Uterus (tissue), 4 donors: ENCODE results near the gene E2F7. TPM values are rescaled to one million over a fixed set of nuclear protein-coding genes. Genes with fewer than 3 reads are reported as not detected.

Experiments used
- DNase-seq, 2 donors: peaks; one replicate each; pipeline ENCODE4 v3.0.0-alpha.2; 2019 to 2020
- H3K27ac ChIP-seq, 2 donors: fragments of 200-600 bp; sonication (generic); 1 replicate in 1 of 2; 2 replicates in 1 of 2; pipeline ENCODE4 v1.5.1; 2016 to 2018
- H3K27me3 ChIP-seq, 2 donors: fragments of 200-600 bp; sonication (generic); one replicate each; pipeline ENCODE4 v1.5.1; 2018 to 2019; ENCODE audit warnings: control low read depth in 1 of 2
- H3K36me3 ChIP-seq, 2 donors: fragments of 200-600 bp; sonication (generic); one replicate each; pipeline ENCODE4 v1.5.1; 2019; ENCODE audit warnings: control low read depth in 1 of 2
- H3K4me1 ChIP-seq, 2 donors: fragments of 200-600 bp; sonication (generic); one replicate each; pipeline ENCODE4 v1.5.1; 2018 to 2019; ENCODE audit warnings: control low read depth in 1 of 2
- H3K4me3 ChIP-seq, 2 donors: fragments of 200-600 bp; sonication (generic); 1 replicate in 1 of 2; 2 replicates in 1 of 2; pipeline ENCODE4 v1.5.1; 2018 to 2019; ENCODE audit warnings: mild to moderate bottlenecking in 1 of 2
- H3K9me3 ChIP-seq, 2 donors: fragments of 200-600 bp; sonication (generic); one replicate each; pipeline ENCODE4 v1.5.1; 2019; ENCODE audit warnings: control low read depth in 1 of 2
- POLR2A ChIP-seq, 2 donors: fragments of 450-650 bp; IDR thresholded peaks; one replicate each; pipeline ENCODE4 v1.6.1; 2016; ENCODE audit warnings: antibody characterized with exemption in 2 of 2, mild to moderate bottlenecking in 1 of 2, moderate library complexity in 1 of 2
- intact Hi-C: fragments of 100-400 bp; cut with DNase I; formaldehyde crosslinking; loops from one replicate; pipeline ENCODE4 v1.15.1; 2023; ENCODE audit warnings: low total_unique reads
- total RNA-seq, 4 donors: library from RNA; depleted of rRNA in 3 of 4; stranded (reverse); fragments of >200 nt in 3 of 4; gene quantifications; one replicate each; pipeline versions ENCODE4 v1.1.0 to v1.2.4, GENCODE V29; 2014 to 2023
- TF ChIP-seq, protein P1 (sequence below), 4 experiments: fragments of 200-600 bp in 2 of 4; fragments of 450-650 bp in 2 of 4; sonication (generic) in 2 of 4; IDR thresholded peaks; one replicate each; pipeline ENCODE4 v1.5.1; 2016 to 2019; ENCODE audit warnings: antibody characterized with exemption in 4 of 4, mild to moderate bottlenecking in 2 of 4, moderate library complexity in 1 of 4
- donor health status: DM: yes; HTN: yes; CAD: no.

Gene E2F7
- total RNA-seq, 4 donors from 2014 or later: 5.9 TPM; not detected in 3

DNA sequence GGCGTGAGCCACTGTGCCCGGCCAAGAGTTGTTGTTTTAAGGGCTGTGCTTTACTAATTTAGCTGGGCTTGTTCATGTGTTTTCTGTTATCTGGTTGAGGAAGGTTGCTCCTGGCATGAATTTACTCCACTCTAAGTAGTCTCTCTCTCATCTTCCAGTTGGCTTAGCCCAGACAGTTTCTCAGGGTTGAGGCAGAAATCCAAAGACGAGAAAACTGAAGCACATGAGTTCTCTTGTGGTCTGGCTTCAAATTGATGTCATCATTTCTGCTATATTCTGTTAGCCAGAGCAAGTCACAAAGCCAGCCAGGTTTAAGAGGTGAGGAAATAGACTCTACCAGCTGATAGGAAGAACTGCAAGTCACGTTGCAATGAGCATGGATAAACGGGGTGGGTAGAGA, 57.9 kb downstream of the E2F7 start:
- DNase-seq: no peak
- Histone ChIP-seq H3K4me3 (no peak overlapping the region), H3K4me1 (no peaks in the 10 kb centered on the region), H3K9me3 (no peaks in the 10 kb centered on the region), H3K36me3 (no peaks in the 10 kb centered on the region), H3K27ac (no peak overlapping the region), H3K27me3 (no peaks in the 10 kb centered on the region)
- intact Hi-C loops: no loop called here
- TF ChIP-seq, protein P1, sequence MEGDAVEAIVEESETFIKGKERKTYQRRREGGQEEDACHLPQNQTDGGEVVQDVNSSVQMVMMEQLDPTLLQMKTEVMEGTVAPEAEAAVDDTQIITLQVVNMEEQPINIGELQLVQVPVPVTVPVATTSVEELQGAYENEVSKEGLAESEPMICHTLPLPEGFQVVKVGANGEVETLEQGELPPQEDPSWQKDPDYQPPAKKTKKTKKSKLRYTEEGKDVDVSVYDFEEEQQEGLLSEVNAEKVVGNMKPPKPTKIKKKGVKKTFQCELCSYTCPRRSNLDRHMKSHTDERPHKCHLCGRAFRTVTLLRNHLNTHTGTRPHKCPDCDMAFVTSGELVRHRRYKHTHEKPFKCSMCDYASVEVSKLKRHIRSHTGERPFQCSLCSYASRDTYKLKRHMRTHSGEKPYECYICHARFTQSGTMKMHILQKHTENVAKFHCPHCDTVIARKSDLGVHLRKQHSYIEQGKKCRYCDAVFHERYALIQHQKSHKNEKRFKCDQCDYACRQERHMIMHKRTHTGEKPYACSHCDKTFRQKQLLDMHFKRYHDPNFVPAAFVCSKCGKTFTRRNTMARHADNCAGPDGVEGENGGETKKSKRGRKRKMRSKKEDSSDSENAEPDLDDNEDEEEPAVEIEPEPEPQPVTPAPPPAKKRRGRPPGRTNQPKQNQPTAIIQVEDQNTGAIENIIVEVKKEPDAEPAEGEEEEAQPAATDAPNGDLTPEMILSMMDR (IDR thresholded peaks at IDR 0.05): no peak
- TF ChIP-seq POLR2A (IDR thresholded peaks at IDR 0.05): no peak

GRCh38 chr12:77005611-77006098, 59.7 kb downstream of the E2F7 start:
- no peak for DNase-seq
- TF ChIP-seq, protein P1 (IDR thresholded peaks at IDR 0.05): no peak
- TF ChIP-seq POLR2A (IDR thresholded peaks at IDR 0.05): no peak
- H3K27ac ChIP-seq: no peak overlapping the region
- H3K36me3 ChIP-seq: no peaks in the 10 kb centered on the region
- H3K9me3 ChIP-seq: no peaks in the 10 kb centered on the region
- H3K27me3 ChIP-seq: no peaks in the 10 kb centered on the region
- H3K4me3 ChIP-seq: no peak overlapping the region
- intact Hi-C loops: no loop called here
- no peaks in the 10 kb centered on the region for H3K4me1 ChIP-seq

GRCh38 chr12:77003914-77004313, 61.5 kb downstream of the E2F7 start:
- Histone ChIP-seq H3K36me3 (no peaks in the 10 kb centered on the region), H3K4me1 (no peaks in the 10 kb centered on the region), H3K4me3 (no peak overlapping the region), H3K27me3 (no peaks in the 10 kb centered on the region), H3K27ac (no peak overlapping the region), H3K9me3 (no peaks in the 10 kb centered on the region)
- intact Hi-C loops: no loop called here
- DNase-seq: no peak
- TF ChIP-seq, protein P1 (IDR thresholded peaks at IDR 0.05): no peak
- TF ChIP-seq POLR2A (IDR thresholded peaks at IDR 0.05): no peak

- H3K4me1 ChIP-seq: no peaks in the 10 kb centered on the region
- TF ChIP-seq, protein P1 (IDR thresholded peaks at IDR 0.05): no peak
- TF ChIP-seq POLR2A (IDR thresholded peaks at IDR 0.05): no peak
- no peak overlapping the region for H3K27ac ChIP-seq
- H3K36me3 ChIP-seq: no peaks in the 10 kb centered on the region
- no peaks in the 10 kb centered on the region for H3K27me3 ChIP-seq
- H3K9me3 ChIP-seq: no peaks in the 10 kb centered on the region
- no peak for DNase-seq
- intact Hi-C loops: no loop called here
- no peak overlapping the region for H3K4me3 ChIP-seq
These were observed 62.1 kb downstream of the E2F7 start for GRCh38 chr12:77003246-77003645.

DNA sequence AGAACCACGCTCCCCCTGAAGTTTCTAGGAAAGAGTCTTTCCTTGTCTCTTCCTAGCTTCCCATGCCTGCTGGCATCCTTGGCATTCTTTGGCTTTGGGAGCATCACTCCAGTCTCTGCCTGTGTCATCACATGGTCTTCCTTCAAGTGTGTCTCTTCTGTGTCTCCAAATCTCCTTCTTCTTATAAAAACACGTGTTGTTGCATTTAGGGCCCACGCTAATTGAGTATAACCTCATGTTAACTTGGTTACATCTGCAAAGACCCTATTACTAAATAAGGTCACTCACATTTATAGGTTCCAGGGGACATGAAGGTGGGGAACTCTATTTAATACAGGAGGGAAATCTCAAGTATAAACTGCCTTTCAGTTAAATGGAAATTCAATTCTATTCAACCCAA, 63.0 kb downstream of the E2F7 start:
- Histone ChIP-seq H3K36me3 (no peaks in the 10 kb centered on the region), H3K9me3 (no peaks in the 10 kb centered on the region), H3K27me3 (no peaks in the 10 kb centered on the region), H3K4me1 (no peaks in the 10 kb centered on the region), H3K4me3 (no peak overlapping the region), H3K27ac (no peak overlapping the region)
- no peak for DNase-seq
- TF ChIP-seq, protein P1 (IDR thresholded peaks at IDR 0.05): no peak
- no peak for TF ChIP-seq POLR2A (IDR thresholded peaks at IDR 0.05)
- intact Hi-C loops: no loop called here
